ENCODE data around the gene DOCK6.
"Not testable (repeated sequence)": the region's sequence is repeated elsewhere in the genome, so short reads cannot be mapped to it uniquely, and the experiment has no call there.

The DOCK6 gene

GRCh38 chr19:11197291-11198174 lies 64.8 kb downstream of the DOCK6 start, which contains the start of gene KANK2:
TSS of gene KANK2 (minus strand) at chr19:11197545. CDS start at chr19:11194511, 3,034 bp downstream.
- no peak for DNase-seq (ENCODE audit: low read depth)

GRCh38 chr19:11196406-11197287 lies 65.7 kb downstream of the DOCK6 start:
- DNase-seq (ENCODE audit: low read depth), result no peak

GRCh38 chr19:11195681-11196080 lies 66.6 kb downstream of the DOCK6 start:
- DNase-seq (ENCODE audit: low read depth), result no peak

- no peak for DNase-seq (ENCODE audit: low read depth)
These were observed 67.4 kb downstream of the DOCK6 start for GRCh38 chr19:11194656-11195558.

- no peak for DNase-seq (ENCODE audit: low read depth)
These were observed 68.2 kb downstream of the DOCK6 start for GRCh38 chr19:11194173-11194572.

GRCh38 chr19:11192957-11193939 lies 69.1 kb downstream of the DOCK6 start:
- no peak for DNase-seq (ENCODE audit: low read depth)

- no peak for DNase-seq (ENCODE audit: low read depth)
These were observed 70.4 kb downstream of the DOCK6 start for GRCh38 chr19:11191934-11192333.

- DNase-seq (ENCODE audit: low read depth), result no peak
These were observed 71.0 kb downstream of the DOCK6 start for GRCh38 chr19:11191273-11191755.

- no peak for DNase-seq (ENCODE audit: low read depth)
These were observed 71.8 kb downstream of the DOCK6 start for GRCh38 chr19:11190501-11190900.

GRCh38 chr19:11187441-11187840 lies 74.9 kb downstream of the DOCK6 start:
- DNase-seq (ENCODE audit: low read depth), result no peak

GRCh38 chr19:11182994-11183393 lies 79.3 kb downstream of the DOCK6 start:
- DNase-seq (ENCODE audit: low read depth), result no peak

- no peak for DNase-seq (ENCODE audit: low read depth)
These were observed 80.8 kb downstream of the DOCK6 start for GRCh38 chr19:11181488-11181887.

GRCh38 chr19:11180975-11181374 lies 81.3 kb downstream of the DOCK6 start:
- DNase-seq (ENCODE audit: low read depth), result not testable (repeated sequence)

GRCh38 chr19:11180346-11180745 lies 82.0 kb downstream of the DOCK6 start:
- DNase-seq (ENCODE audit: low read depth), result no peak

- no peak for DNase-seq (ENCODE audit: low read depth)
These were observed 82.5 kb downstream of the DOCK6 start for GRCh38 chr19:11179716-11180297.

GRCh38 chr19:11179145-11179465 lies 83.2 kb downstream of the DOCK6 start:
- not testable (repeated sequence) for DNase-seq (ENCODE audit: low read depth)

- DNase-seq (ENCODE audit: low read depth), result no peak
These were observed 84.7 kb downstream of the DOCK6 start for GRCh38 chr19:11177592-11177991.

- DNase-seq (ENCODE audit: low read depth), result no peak
These were observed 85.7 kb downstream of the DOCK6 start for GRCh38 chr19:11176466-11177193.

GRCh38 chr19:11175920-11176319 lies 86.4 kb downstream of the DOCK6 start:
- DNase-seq (ENCODE audit: low read depth), result no peak
